Skeletal muscle tissue (tissue), 4 donors: Measurements from ENCODE around the gene COL6A5. TPM values are rescaled to one million over a fixed set of nuclear protein-coding genes. Genes with fewer than 3 reads are reported as not detected.
"Not testable (repeated sequence)": the region's sequence is repeated elsewhere in the genome, so short reads cannot be mapped to it uniquely, and the experiment has no call there.

ENCODE experiments used
- H3K27ac ChIP-seq: one replicate; pipeline ENCODE4 v1.7.0; 2013; ENCODE audit warnings: mild to moderate bottlenecking, low read depth, low read length, inconsistent platforms
- H3K27me3 ChIP-seq, 3 donors: one replicate each; pipeline ENCODE4 v1.7.0; 2013; ENCODE audit warnings: low read length in 3 of 3; ENCODE audit not compliant: control insufficient read depth in 3 of 3, insufficient read depth in 3 of 3
- H3K36me3 ChIP-seq, 3 donors: one replicate each; pipeline ENCODE4 v1.7.0; 2013; ENCODE audit warnings: low read length in 3 of 3; ENCODE audit not compliant: control insufficient read depth in 3 of 3, insufficient read depth in 3 of 3
- H3K4me1 ChIP-seq, 3 donors: one replicate each; pipeline ENCODE4 v1.7.0; 2013; ENCODE audit warnings: low read length in 3 of 3, mild to moderate bottlenecking in 3 of 3; ENCODE audit not compliant: control insufficient read depth in 3 of 3, insufficient read depth in 3 of 3
- H3K4me3 ChIP-seq, 3 donors: one replicate each; pipeline ENCODE4 v1.7.0; 2013; ENCODE audit warnings: low read length in 3 of 3
- H3K9ac ChIP-seq, 3 donors: one replicate each; pipeline ENCODE4 v1.7.0; 2013; ENCODE audit warnings: low read length in 3 of 3, mild to moderate bottlenecking in 3 of 3, moderate library complexity in 2 of 3, low read depth in 1 of 3
- H3K9me3 ChIP-seq, 3 donors: one replicate each; pipeline ENCODE4 v1.7.0; 2013; ENCODE audit warnings: low read length in 3 of 3; ENCODE audit not compliant: control insufficient read depth in 3 of 3
- total RNA-seq: library from RNA; depleted of rRNA; stranded (reverse); fragments of >200 nt; gene quantifications from one replicate; pipeline ENCODE4 v1.2.3, GENCODE V29; 2014
- donor health status: Osteomylitis.

The COL6A5 gene
- total RNA-seq, 1 donor from 2014 or later: not detected

- Histone ChIP-seq H3K27ac (no peak overlapping the region), H3K9ac (no peak overlapping the region), H3K4me1 (no peaks in the 10 kb centered on the region), H3K36me3 (no peaks in the 10 kb centered on the region), H3K9me3 (no peaks in the 10 kb centered on the region), H3K27me3 (no peaks in the 10 kb centered on the region), H3K4me3 (no peak overlapping the region)
Observed at GRCh38 chr3:130384476-130385025, 39.1 kb downstream of the COL6A5 start.

GRCh38 chr3:130386604-130387263 lies 41.3 kb downstream of the COL6A5 start:
- Histone ChIP-seq H3K36me3 (no peaks in the 10 kb centered on the region), H3K9me3 (no peaks in the 10 kb centered on the region), H3K9ac (no peak overlapping the region), H3K27me3 (no peaks in the 10 kb centered on the region), H3K4me1 (no peaks in the 10 kb centered on the region), H3K27ac (no peak overlapping the region), H3K4me3 (no peak overlapping the region)

GRCh38 chr3:130389743-130390478 lies 44.4 kb downstream of the COL6A5 start:
- no peaks in the 10 kb centered on the region for H3K27me3 ChIP-seq
- H3K36me3 ChIP-seq: no peaks in the 10 kb centered on the region

GRCh38 chr3:130392266-130392665 lies 46.8 kb downstream of the COL6A5 start:
- Histone ChIP-seq H3K27ac (no peak overlapping the region), H3K4me1 (no peaks in the 10 kb centered on the region), H3K9me3 (no peaks in the 10 kb centered on the region), H3K27me3 (no peaks in the 10 kb centered on the region), H3K36me3 (no peaks in the 10 kb centered on the region), H3K9ac (no peak overlapping the region), H3K4me3 (no peak overlapping the region)

More at GRCh38 chr3:130389743-130390478, 44.4 kb downstream of the COL6A5 start:
- Histone ChIP-seq H3K4me1 (no peaks in the 10 kb centered on the region), H3K27ac (no peak overlapping the region), H3K9me3 (no peaks in the 10 kb centered on the region), H3K4me3 (no peak overlapping the region), H3K9ac (no peak overlapping the region)

GRCh38 chr3:130393594-130393993 lies 48.1 kb downstream of the COL6A5 start:
- Histone ChIP-seq H3K9me3 (no peaks in the 10 kb centered on the region), H3K4me3 (no peak overlapping the region), H3K27ac (no peak overlapping the region), H3K36me3 (no peaks in the 10 kb centered on the region), H3K27me3 (no peaks in the 10 kb centered on the region), H3K4me1 (no peaks in the 10 kb centered on the region), H3K9ac (no peak overlapping the region)

- H3K27ac ChIP-seq: no peak overlapping the region
- H3K4me1 ChIP-seq: no peaks in the 10 kb centered on the region
- no peaks in the 10 kb centered on the region for H3K27me3 ChIP-seq
- no peaks in the 10 kb centered on the region for H3K9me3 ChIP-seq
- no peaks in the 10 kb centered on the region for H3K36me3 ChIP-seq
- H3K4me3 ChIP-seq: no peak overlapping the region
- H3K9ac ChIP-seq: no peak overlapping the region
Observed at GRCh38 chr3:130395331-130395730, 49.9 kb downstream of the COL6A5 start.

GRCh38 chr3:130395916-130396315 lies 50.4 kb downstream of the COL6A5 start:
- Histone ChIP-seq H3K4me3 (no peak overlapping the region), H3K36me3 (no peaks in the 10 kb centered on the region), H3K27ac (no peak overlapping the region), H3K9me3 (no peaks in the 10 kb centered on the region), H3K9ac (no peak overlapping the region), H3K4me1 (no peaks in the 10 kb centered on the region), H3K27me3 (no peaks in the 10 kb centered on the region)

- Histone ChIP-seq H3K27me3 (no peaks in the 10 kb centered on the region), H3K36me3 (no peaks in the 10 kb centered on the region), H3K4me3 (no peak overlapping the region), H3K9ac (no peak overlapping the region), H3K9me3 (no peaks in the 10 kb centered on the region), H3K4me1 (no peaks in the 10 kb centered on the region), H3K27ac (no peak overlapping the region)
Observed at GRCh38 chr3:130404401-130404800, 58.9 kb downstream of the COL6A5 start.

- Histone ChIP-seq H3K4me3 (no peak overlapping the region), H3K36me3 (no peaks in the 10 kb centered on the region), H3K4me1 (no peaks in the 10 kb centered on the region), H3K9me3 (no peaks in the 10 kb centered on the region), H3K9ac (no peak overlapping the region), H3K27me3 (no peaks in the 10 kb centered on the region), H3K27ac (no peak overlapping the region)
Observed at GRCh38 chr3:130405956-130406355, 60.5 kb downstream of the COL6A5 start.

- H3K4me3 ChIP-seq, H3K9ac ChIP-seq, H3K4me1 ChIP-seq, H3K36me3 ChIP-seq, H3K27ac ChIP-seq, H3K27me3 ChIP-seq, H3K9me3 ChIP-seq: not testable (repeated sequence)
Observed at GRCh38 chr3:130408253-130408652, 62.8 kb downstream of the COL6A5 start.
